HG02970 (cell line): ENCODE measurements around the gene DYSF.

ENCODE experiments used
- ATAC-seq: cut with Tn5 transposase; IDR thresholded peaks from one replicate; pipeline ENCODE4 v1.9.1; 2021; ENCODE audit warnings: mild to moderate bottlenecking, moderate library complexity, moderate number of reproducible peaks; ENCODE audit not compliant: unreplicated experiment, low FRiP score

The DYSF gene

GRCh38 chr2:71455741-71456569, 2.6 kb downstream of the DYSF start:
- no peak for ATAC-seq

DNA sequence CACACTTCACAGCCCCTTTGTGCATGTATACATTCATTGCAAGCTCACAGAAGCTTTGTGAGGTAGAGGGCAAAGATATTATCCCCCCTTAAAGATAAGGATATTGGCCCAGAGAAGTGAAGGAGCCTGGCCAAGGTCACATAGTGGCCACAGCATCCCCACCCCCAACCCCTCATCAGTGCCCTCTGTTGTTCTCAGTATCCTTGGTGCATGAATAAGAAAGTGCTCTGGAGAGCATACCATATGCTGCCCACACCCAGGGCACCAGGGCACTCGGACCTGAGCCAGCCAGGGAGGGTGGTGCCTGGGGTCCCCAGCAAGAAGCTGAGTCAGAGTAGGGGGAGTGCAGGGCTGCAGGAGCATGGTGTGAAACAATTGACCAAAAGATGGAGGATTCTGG, 3.3 kb downstream of the DYSF start:
- ATAC-seq: no peak

GRCh38 chr2:71457123-71457915, 4.0 kb downstream of the DYSF start:
- no peak for ATAC-seq

GRCh38 chr2:71457923-71458322, 4.6 kb downstream of the DYSF start:
- no peak for ATAC-seq

- no peak for ATAC-seq
Observed at GRCh38 chr2:71458413-71459083, 5.2 kb downstream of the DYSF start.

- no peak for ATAC-seq
Observed at GRCh38 chr2:71459084-71459431, 5.7 kb downstream of the DYSF start.

DNA sequence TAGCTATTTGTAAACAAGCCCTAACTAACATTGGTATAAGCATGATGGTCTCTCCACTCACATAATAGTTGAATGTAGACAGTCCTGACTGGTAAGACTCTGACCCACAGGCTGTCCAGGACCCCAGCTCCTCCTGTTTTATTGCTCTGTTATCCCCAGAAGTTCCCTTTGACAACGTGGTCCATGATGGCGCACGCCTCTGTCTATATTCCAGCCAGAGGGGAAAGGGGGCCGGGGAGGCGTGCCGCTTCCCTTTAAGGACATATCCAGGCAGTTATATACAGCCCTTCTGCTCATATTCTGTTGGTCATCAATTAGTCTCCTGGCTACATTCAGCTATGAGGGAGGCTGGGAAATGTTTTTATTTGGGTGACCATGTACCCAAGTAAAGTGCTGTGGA, 6.7 kb downstream of the DYSF start:
- ATAC-seq: no peak

- no peak for ATAC-seq
Observed at GRCh38 chr2:71460595-71461303, 7.4 kb downstream of the DYSF start.

GRCh38 chr2:71461304-71461671, 7.9 kb downstream of the DYSF start:
- ATAC-seq: no peak

- ATAC-seq: no peak
Observed at GRCh38 chr2:71462056-71462605, 8.8 kb downstream of the DYSF start.

- ATAC-seq: no peak
Observed at GRCh38 chr2:71462641-71463341, 9.4 kb downstream of the DYSF start.

GRCh38 chr2:71463342-71463654, 9.9 kb downstream of the DYSF start:
- ATAC-seq: no peak

GRCh38 chr2:71464389-71464788, 11.0 kb downstream of the DYSF start:
- ATAC-seq: no peak

DNA sequence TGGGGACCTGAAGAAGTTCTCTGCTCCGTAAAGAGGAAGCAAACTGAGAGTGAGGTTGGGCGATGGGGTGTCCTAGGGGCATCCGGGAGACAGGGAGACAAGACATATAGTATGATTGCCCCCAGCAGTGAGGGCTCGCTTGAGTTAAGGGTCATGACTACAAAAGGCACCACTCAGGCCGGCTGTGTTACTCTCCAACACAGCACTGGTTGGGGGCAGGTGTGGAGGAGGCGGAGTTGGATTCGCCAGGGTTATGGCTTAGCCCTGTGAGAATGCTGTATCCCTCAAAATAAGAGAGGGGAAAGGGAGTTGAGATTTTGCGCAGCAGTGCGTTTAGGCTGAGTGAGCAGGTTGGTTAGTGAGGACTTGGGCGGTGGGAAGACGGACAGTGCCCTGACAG, 12.0 kb downstream of the DYSF start:
- ATAC-seq: no peak

DNA sequence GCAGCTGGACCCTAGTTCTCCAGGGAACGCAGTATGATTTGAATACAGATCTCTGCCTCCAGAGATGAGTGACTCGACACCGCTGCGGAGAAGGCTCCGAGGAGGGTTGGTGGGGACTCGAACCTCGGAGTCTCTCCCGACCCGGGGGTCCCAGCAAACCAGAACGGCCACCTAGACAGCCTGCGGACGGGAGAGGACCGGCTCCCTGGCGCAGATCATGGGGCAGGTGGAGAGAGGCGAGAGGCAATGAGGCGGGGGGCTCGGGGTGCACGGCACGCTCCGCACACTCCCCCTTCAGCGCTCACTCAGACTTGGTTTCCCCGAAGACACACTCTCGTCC, 12.6 kb downstream of the DYSF start:
- ATAC-seq: no peak

- ATAC-seq: no peak
Observed at GRCh38 chr2:71466301-71467179, 13.2 kb downstream of the DYSF start.

GRCh38 chr2:71467180-71467815, 13.9 kb downstream of the DYSF start:
- no peak for ATAC-seq

GRCh38 chr2:71468279-71469015, 15.1 kb downstream of the DYSF start:
- ATAC-seq: no peak
